ENCODE results near the gene ACO2. TPM values are rescaled to one million over a fixed set of nuclear protein-coding genes. Genes with fewer than 3 reads are reported as not detected.
A peak's percentile ranks its signal among the peaks of the same experiment; 100 is the strongest.

The ACO2 gene
- total and polyA plus RNA-seq, 2 of the 13 experiments (the other 11 are each of a cell fraction or from before 2014, with no cell fraction given), result 19.2 to 45.6 TPM

- TF ChIP-seq ZBTB26 (CRISPR knock-in tag; IDR thresholded peaks at IDR 0.05; ENCODE audit: borderline replicate concordance) (no peak), ZNF629 (CRISPR knock-in tag; conservative IDR thresholded peaks at IDR 0.05) (no peak), ZNF282 (IDR thresholded peaks at IDR 0.05; ENCODE audit: partially characterized antibody) (no peak), ZNF281 (CRISPR knock-in tag; IDR thresholded peaks at IDR 0.05; ENCODE audit: borderline replicate concordance) (peak; percentile 71), MTERF4 (CRISPR knock-in tag; IDR thresholded peaks at IDR 0.05) (no peak; the same call in 1 of the 2 replicates), TCF12 (IDR thresholded peaks at IDR 0.05) (no peak), TCF12 (CRISPR knock-in tag; IDR thresholded peaks at IDR 0.05) (peak; percentile 52; the same call in 1 of the 2 replicates), PHF8 (CRISPR knock-in tag; IDR thresholded peaks at IDR 0.05) (peak; percentile 73), ZNF800 (CRISPR knock-in tag; IDR thresholded peaks at IDR 0.05) (no peak), ZNF383 (CRISPR knock-in tag; IDR thresholded peaks at IDR 0.05; ENCODE audit: borderline replicate concordance) (no peak), FOXJ3 (CRISPR knock-in tag; IDR thresholded peaks at IDR 0.05; ENCODE audit: borderline replicate concordance) (no peak), TEAD3 (CRISPR knock-in tag; optimal IDR thresholded peaks at IDR 0.05; ENCODE audit: borderline replicate concordance) (peak; percentile 51), ISL2 (CRISPR knock-in tag; IDR thresholded peaks at IDR 0.05) (peak; percentile 13; the same call in 1 of the 2 replicates), ZNF841 (CRISPR knock-in tag; IDR thresholded peaks at IDR 0.05; ENCODE audit: borderline replicate concordance) (peak; percentile 69; the same call in 1 of the 2 replicates), ZNF264 (CRISPR knock-in tag; IDR thresholded peaks at IDR 0.05) (no peak), STAG1 (CRISPR knock-in tag; IDR thresholded peaks at IDR 0.05) (peak; percentile 73), ZNF691 (CRISPR knock-in tag; IDR thresholded peaks at IDR 0.05; ENCODE audit: borderline replicate concordance, low read depth) (no peak), KAT8 (CRISPR knock-in tag; IDR thresholded peaks at IDR 0.05) (peak; percentile 34; the same call in 1 of the 2 replicates), TFAP4 (IDR thresholded peaks at IDR 0.05; ENCODE audit: borderline replicate concordance, low read depth) (no peak), MBNL3 (CRISPR knock-in tag; conservative IDR thresholded peaks at IDR 0.05) (no peak), FOXA3 (CRISPR knock-in tag; IDR thresholded peaks at IDR 0.05) (0 out of 2 replicates have a peak, but pooled peaks have one; percentile 19)
These were observed 75.1 kb downstream of the ACO2 start, which contains the start of gene POLR3H (continued) for GRCh38 chr22:41543854-41544670.

All from HepG2 (cell line).